ENCODE measurements around the gene CEP83. TPM values are rescaled to one million over a fixed set of nuclear protein-coding genes. Genes with fewer than 3 reads are reported as not detected.
A peak's percentile ranks its signal among the peaks of the same experiment; 100 is the strongest.

The CEP83 gene
- total RNA-seq, 1 donor from 2014 or later: 16.5 TPM

DNA sequence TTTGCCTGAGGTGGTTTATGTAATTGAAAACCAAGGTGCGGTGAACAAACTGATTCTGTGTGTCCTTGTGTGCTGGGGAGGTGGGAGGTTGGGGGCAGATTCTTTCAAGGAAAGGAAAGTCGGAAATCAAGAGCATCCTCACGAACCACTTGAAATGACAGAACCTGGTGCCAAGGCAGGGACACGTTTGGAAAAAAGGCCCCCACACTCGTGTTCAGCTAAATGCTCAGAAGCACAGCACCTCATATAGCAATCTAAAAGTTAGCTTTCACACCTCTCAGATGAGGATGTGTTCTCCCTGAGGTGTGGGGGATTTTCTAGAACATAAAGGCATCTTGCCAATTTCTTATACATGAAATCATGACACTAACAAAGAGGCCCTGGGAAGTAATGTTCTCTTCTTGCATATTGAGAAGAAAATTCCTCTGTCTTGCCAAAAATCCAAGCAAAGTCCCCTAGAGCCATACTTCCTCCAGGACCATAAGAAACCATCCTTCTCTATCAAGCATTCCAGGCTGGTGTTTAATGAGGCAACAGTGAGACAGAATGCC lies 191.7 kb downstream of the CEP83 start:
- Histone ChIP-seq H3K4me1 (peaks cover 41% of the 10 kb centered on the region), H3K27me3 (no peaks in the 10 kb centered on the region), H3K4me3 (no peak overlapping the region), H3K27ac (peak overlapping the region; percentile 90), H3K36me3 (no peaks in the 10 kb centered on the region), H3K9me3 (no peaks in the 10 kb centered on the region)
- TF ChIP-seq POLR2AphosphoS5 (IDR thresholded peaks at IDR 0.05; ENCODE audit: insufficient read depth in 1 of 2, low read depth in 1 of 2) (no peak), POLR2A (IDR thresholded peaks at IDR 0.05) (no peak)
- TF ChIP-seq, protein P1, sequence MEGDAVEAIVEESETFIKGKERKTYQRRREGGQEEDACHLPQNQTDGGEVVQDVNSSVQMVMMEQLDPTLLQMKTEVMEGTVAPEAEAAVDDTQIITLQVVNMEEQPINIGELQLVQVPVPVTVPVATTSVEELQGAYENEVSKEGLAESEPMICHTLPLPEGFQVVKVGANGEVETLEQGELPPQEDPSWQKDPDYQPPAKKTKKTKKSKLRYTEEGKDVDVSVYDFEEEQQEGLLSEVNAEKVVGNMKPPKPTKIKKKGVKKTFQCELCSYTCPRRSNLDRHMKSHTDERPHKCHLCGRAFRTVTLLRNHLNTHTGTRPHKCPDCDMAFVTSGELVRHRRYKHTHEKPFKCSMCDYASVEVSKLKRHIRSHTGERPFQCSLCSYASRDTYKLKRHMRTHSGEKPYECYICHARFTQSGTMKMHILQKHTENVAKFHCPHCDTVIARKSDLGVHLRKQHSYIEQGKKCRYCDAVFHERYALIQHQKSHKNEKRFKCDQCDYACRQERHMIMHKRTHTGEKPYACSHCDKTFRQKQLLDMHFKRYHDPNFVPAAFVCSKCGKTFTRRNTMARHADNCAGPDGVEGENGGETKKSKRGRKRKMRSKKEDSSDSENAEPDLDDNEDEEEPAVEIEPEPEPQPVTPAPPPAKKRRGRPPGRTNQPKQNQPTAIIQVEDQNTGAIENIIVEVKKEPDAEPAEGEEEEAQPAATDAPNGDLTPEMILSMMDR (IDR thresholded peaks at IDR 0.05): no peak
- DNase-seq (ENCODE audit: extremely low spot score in 2 of 2): no peak
- intact Hi-C loops (cut with DNase I): no loop called here

- H3K36me3 ChIP-seq: no peaks in the 10 kb centered on the region
- DNase-seq (ENCODE audit: extremely low spot score in 2 of 2): no peak
- no peak overlapping the region for H3K4me3 ChIP-seq
- peak in 1 of 2 donors; percentile 17 for TF ChIP-seq POLR2AphosphoS5 (IDR thresholded peaks at IDR 0.05; ENCODE audit: insufficient read depth in 1 of 2, low read depth in 1 of 2)
- TF ChIP-seq POLR2A (IDR thresholded peaks at IDR 0.05): no peak
- no peaks in the 10 kb centered on the region for H3K27me3 ChIP-seq
- intact Hi-C loops (cut with DNase I): no loop called here
- H3K27ac ChIP-seq: peak overlapping the region; percentile 90
- peaks cover 46% of the 10 kb centered on the region for H3K4me1 ChIP-seq
- no peaks in the 10 kb centered on the region for H3K9me3 ChIP-seq
Measured at GRCh38 chr12:94267537-94267872, 192.2 kb downstream of the CEP83 start.

DNA sequence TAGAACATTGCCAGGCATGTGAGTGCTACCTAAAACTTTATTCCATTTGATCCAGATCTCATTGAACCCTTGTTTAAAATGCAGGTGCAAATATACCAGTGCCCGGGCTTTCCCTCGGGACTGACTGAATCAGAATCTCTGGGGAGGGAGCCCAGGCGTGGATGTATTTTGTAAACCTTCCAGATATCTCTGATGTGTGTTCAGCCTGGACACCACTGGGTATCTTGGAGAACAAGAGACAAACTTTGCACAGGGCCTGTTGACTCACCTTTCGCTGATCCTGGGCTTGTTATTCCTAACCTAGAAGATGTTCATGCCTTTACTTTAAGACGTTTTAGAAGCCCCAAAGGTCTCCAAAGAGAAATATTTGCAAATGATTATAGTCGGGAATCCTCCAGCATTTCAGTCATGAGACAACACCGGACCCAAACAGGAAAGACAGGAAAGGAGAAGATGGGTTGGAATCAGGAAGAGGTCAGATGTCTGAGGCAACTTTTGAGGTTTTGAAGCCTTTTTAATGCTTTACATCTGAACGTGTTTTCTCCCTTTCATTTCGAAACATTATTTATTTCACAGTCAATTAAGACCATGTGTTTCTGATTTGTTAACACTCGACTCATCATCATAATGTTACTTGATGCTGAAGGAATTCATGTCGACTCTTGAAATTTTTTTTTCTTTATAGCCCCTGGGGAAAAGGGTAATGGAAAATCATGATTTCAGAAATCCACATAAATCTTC lies 192.7 kb downstream of the CEP83 start:
- TF ChIP-seq POLR2A (IDR thresholded peaks at IDR 0.05): no peak
- peak; percentile 37 to 74 for TF ChIP-seq POLR2AphosphoS5 (IDR thresholded peaks at IDR 0.05; ENCODE audit: insufficient read depth in 1 of 2, low read depth in 1 of 2)
- DNase-seq (ENCODE audit: extremely low spot score in 2 of 2): no peak
- peak overlapping the region; percentile 90 for H3K27ac ChIP-seq
- no peaks in the 10 kb centered on the region for H3K27me3 ChIP-seq
- H3K9me3 ChIP-seq: no peaks in the 10 kb centered on the region
- H3K4me1 ChIP-seq: peaks cover 48% of the 10 kb centered on the region
- no peaks in the 10 kb centered on the region for H3K36me3 ChIP-seq
- H3K4me3 ChIP-seq: no peak overlapping the region
- intact Hi-C loops (cut with DNase I): no loop called here

GRCh38 chr12:94265966-94266745 lies 193.5 kb downstream of the CEP83 start:
- intact Hi-C loops (cut with DNase I): no loop called here
- no peak for DNase-seq (ENCODE audit: extremely low spot score in 2 of 2)
- no peak overlapping the region for H3K4me3 ChIP-seq
- H3K36me3 ChIP-seq: no peaks in the 10 kb centered on the region
- H3K9me3 ChIP-seq: no peaks in the 10 kb centered on the region
- peak overlapping the region; percentile 90 for H3K27ac ChIP-seq
- peaks cover 56% of the 10 kb centered on the region for H3K4me1 ChIP-seq
- TF ChIP-seq, protein P1 (IDR thresholded peaks at IDR 0.05): no peak
- TF ChIP-seq POLR2AphosphoS5 (IDR thresholded peaks at IDR 0.05; ENCODE audit: insufficient read depth in 1 of 2, low read depth in 1 of 2) (no peak), POLR2A (IDR thresholded peaks at IDR 0.05) (no peak)
- H3K27me3 ChIP-seq: no peaks in the 10 kb centered on the region

- TF ChIP-seq, protein P1 (IDR thresholded peaks at IDR 0.05): no peak
- TF ChIP-seq POLR2AphosphoS5 (IDR thresholded peaks at IDR 0.05; ENCODE audit: insufficient read depth in 1 of 2, low read depth in 1 of 2) (no peak), POLR2A (IDR thresholded peaks at IDR 0.05) (no peak)
- Histone ChIP-seq H3K4me1 (peaks cover 58% of the 10 kb centered on the region), H3K27me3 (no peaks in the 10 kb centered on the region), H3K9me3 (no peaks in the 10 kb centered on the region), H3K27ac (peak overlapping the region; percentile 90), H3K36me3 (no peaks in the 10 kb centered on the region), H3K4me3 (no peak overlapping the region)
- intact Hi-C loops (cut with DNase I): no loop called here
- no peak for DNase-seq (ENCODE audit: extremely low spot score in 2 of 2)
Measured at GRCh38 chr12:94265539-94265938, 194.1 kb downstream of the CEP83 start.

Data from vagina (tissue), 2 donors.